Measurements from ENCODE around the gene PARS2. TPM values are rescaled to one million over a fixed set of nuclear protein-coding genes. Genes with fewer than 3 reads are reported as not detected.

The PARS2 gene
- total RNA-seq, 1 donor = 6.2 TPM

- H3K4me2 ChIP-seq (ENCODE audit: insufficient read depth, low read length) = no peak overlapping the region
- no peaks in the 10 kb centered on the region for H3K36me3 ChIP-seq (ENCODE audit: insufficient read depth, low read length)
- H4K20me1 ChIP-seq (ENCODE audit: insufficient read depth, low read length) = no peaks in the 10 kb centered on the region
- no peak overlapping the region for H3K4me3 ChIP-seq (ENCODE audit: insufficient read depth, low read length)
- peak; percentile 54 for DNase-seq (ENCODE audit: insufficient read length, low spot score, missing footprints)
- no peak overlapping the region for H3K27ac ChIP-seq (ENCODE audit: low read depth, low read length)
- H3K27me3 ChIP-seq (ENCODE audit: insufficient read depth, low read length) = peaks cover 3% of the 10 kb centered on the region
- H3K9me3 ChIP-seq (ENCODE audit: low read depth, low read length) = no peaks in the 10 kb centered on the region
- TF ChIP-seq CTCF (IDR thresholded peaks at IDR 0.05; ENCODE audit: extremely low read depth, low read depth, low read length) = no peak
- H2AFZ ChIP-seq (ENCODE audit: low read length) = no peak overlapping the region
- H3K79me2 ChIP-seq (ENCODE audit: insufficient read depth, low read length) = no peaks in the 10 kb centered on the region
- H3K4me1 ChIP-seq (ENCODE audit: insufficient read depth, low read length) = peaks cover 4% of the 10 kb centered on the region
These were observed 48.6 kb upstream of the PARS2 start for GRCh38 chr1:54812801-54813484.

- no peaks in the 10 kb centered on the region for H3K36me3 ChIP-seq (ENCODE audit: insufficient read depth, low read length)
- DNase-seq (ENCODE audit: insufficient read length, low spot score, missing footprints) = peak; percentile 69
- TF ChIP-seq CTCF (IDR thresholded peaks at IDR 0.05; ENCODE audit: extremely low read depth, low read depth, low read length) = no peak
- H3K4me2 ChIP-seq (ENCODE audit: insufficient read depth, low read length) = no peak overlapping the region
- H3K4me1 ChIP-seq (ENCODE audit: insufficient read depth, low read length) = peaks cover 8% of the 10 kb centered on the region
- H3K27ac ChIP-seq (ENCODE audit: low read depth, low read length) = no peak overlapping the region
- H3K79me2 ChIP-seq (ENCODE audit: insufficient read depth, low read length) = no peaks in the 10 kb centered on the region
- H3K27me3 ChIP-seq (ENCODE audit: insufficient read depth, low read length) = peaks cover 3% of the 10 kb centered on the region
- no peak overlapping the region for H3K4me3 ChIP-seq (ENCODE audit: insufficient read depth, low read length)
- no peaks in the 10 kb centered on the region for H3K9me3 ChIP-seq (ENCODE audit: low read depth, low read length)
- H4K20me1 ChIP-seq (ENCODE audit: insufficient read depth, low read length) = no peaks in the 10 kb centered on the region
- no peak overlapping the region for H2AFZ ChIP-seq (ENCODE audit: low read length)
These were observed 47.7 kb upstream of the PARS2 start for GRCh38 chr1:54811739-54812655.

GRCh38 chr1:54811066-54811465 is 46.7 kb upstream of the PARS2 start:
- no peak for TF ChIP-seq CTCF (IDR thresholded peaks at IDR 0.05; ENCODE audit: extremely low read depth, low read depth, low read length)
- DNase-seq (ENCODE audit: insufficient read length, low spot score, missing footprints) = peak; percentile 86
- Histone ChIP-seq H3K36me3 (ENCODE audit: insufficient read depth, low read length) (no peaks in the 10 kb centered on the region), H3K79me2 (ENCODE audit: insufficient read depth, low read length) (no peaks in the 10 kb centered on the region), H4K20me1 (ENCODE audit: insufficient read depth, low read length) (no peaks in the 10 kb centered on the region), H3K4me1 (ENCODE audit: insufficient read depth, low read length) (peaks cover 8% of the 10 kb centered on the region), H3K27me3 (ENCODE audit: insufficient read depth, low read length) (peaks cover under 1% of the 10 kb centered on the region), H2AFZ (ENCODE audit: low read length) (no peak overlapping the region), H3K4me2 (ENCODE audit: insufficient read depth, low read length) (no peak overlapping the region), H3K4me3 (ENCODE audit: insufficient read depth, low read length) (no peak overlapping the region), H3K27ac (ENCODE audit: low read depth, low read length) (no peak overlapping the region), H3K9me3 (ENCODE audit: low read depth, low read length) (no peaks in the 10 kb centered on the region)

Data from osteoblast (primary cell).